ENCODE results near the gene CASP3. TPM values are rescaled to one million over a fixed set of nuclear protein-coding genes. Genes with fewer than 3 reads are reported as not detected.
"Not testable (repeated sequence)": the region's sequence is repeated elsewhere in the genome, so short reads cannot be mapped to it uniquely, and the experiment has no call there.

The CASP3 gene
- total and polyA plus RNA-seq, 5 donors = 8.6 to 11.0 (median 10.5) TPM

DNA sequence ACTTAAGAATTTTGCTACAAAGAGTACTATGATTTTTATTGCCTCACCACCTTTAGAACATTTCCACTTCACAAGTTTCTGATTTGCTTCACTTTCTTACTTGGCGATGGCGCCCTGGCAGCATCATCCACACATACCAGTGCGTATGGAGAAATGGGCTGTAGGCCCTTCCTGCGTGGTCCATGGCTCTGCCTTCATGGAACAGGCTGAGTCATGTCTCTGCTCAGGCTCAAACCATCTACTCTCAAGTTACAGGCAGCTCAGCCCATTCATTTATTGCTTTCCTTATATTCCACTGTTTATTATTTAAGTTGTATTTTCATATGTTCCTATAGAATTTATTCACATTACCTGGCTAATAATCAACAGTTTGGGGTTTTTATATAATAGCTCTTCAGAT is 21.1 kb downstream of the CASP3 start:
- H3K27ac ChIP-seq (ENCODE audit: low read length) = no peak overlapping the region
- no peak for DNase-seq
- no peaks in the 10 kb centered on the region for H3K27me3 ChIP-seq (ENCODE audit: control insufficient read depth, insufficient read depth)
- H3K9me3 ChIP-seq (ENCODE audit: control insufficient read depth, low read length) = no peaks in the 10 kb centered on the region
- intact Hi-C loops (cut with DNase I) = no loop called here
- WGBS = 97% methylated on average over 4 of the region's 4 CpGs
- no peak overlapping the region for H3K4me3 ChIP-seq (ENCODE audit: low read length)
- ATAC-seq = no peak
- H3K4me1 ChIP-seq (ENCODE audit: control insufficient read depth, insufficient read depth, low read length) = no peaks in the 10 kb centered on the region

DNA sequence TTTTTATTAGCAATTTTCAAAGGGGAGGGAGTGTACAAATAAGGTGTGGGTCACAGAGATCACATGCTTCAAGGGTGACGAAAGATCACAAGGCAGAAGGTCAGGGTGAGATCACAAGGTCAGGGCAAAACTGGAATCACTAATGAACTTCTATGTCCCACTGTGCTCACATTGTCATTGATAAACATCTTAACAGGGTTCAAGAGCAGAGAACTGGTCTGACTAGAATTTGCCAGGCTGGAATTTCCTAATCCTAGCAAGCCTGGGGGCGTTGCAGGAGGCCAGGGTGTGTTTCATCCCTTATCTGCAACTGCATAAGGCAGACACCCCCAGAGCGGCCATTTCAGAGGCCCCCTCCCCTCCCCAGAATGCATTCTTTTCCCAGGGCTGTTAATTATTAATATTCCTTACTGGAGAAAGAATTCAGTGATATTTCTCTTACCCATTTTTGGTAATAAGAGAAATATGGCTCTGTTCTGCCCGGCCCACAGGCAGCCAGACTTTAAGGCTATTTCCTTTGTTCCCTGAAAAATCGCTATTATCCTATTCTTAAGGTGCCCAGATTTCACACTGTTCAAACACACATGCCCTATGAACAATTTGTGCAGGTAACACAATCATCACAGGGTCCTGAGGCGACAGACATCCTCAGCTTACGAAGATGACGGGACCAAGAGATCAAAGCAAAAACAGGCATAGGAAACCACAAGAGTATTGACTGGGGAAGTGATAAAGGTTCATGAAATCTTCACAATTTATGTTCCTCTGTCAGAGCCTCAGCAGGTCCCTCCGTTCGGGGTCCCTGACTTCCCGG is 23.3 kb downstream of the CASP3 start:
- H3K4me1 ChIP-seq (ENCODE audit: control insufficient read depth, insufficient read depth, low read length); intact Hi-C loops (cut with DNase I); H3K9me3 ChIP-seq (ENCODE audit: control insufficient read depth, low read length); H3K27me3 ChIP-seq (ENCODE audit: control insufficient read depth, insufficient read depth); H3K27ac ChIP-seq (ENCODE audit: low read length); H3K4me3 ChIP-seq (ENCODE audit: low read length); ATAC-seq; DNase-seq: not testable (repeated sequence)
- WGBS = 93% methylated on average over 11 of the region's 11 CpGs

DNA sequence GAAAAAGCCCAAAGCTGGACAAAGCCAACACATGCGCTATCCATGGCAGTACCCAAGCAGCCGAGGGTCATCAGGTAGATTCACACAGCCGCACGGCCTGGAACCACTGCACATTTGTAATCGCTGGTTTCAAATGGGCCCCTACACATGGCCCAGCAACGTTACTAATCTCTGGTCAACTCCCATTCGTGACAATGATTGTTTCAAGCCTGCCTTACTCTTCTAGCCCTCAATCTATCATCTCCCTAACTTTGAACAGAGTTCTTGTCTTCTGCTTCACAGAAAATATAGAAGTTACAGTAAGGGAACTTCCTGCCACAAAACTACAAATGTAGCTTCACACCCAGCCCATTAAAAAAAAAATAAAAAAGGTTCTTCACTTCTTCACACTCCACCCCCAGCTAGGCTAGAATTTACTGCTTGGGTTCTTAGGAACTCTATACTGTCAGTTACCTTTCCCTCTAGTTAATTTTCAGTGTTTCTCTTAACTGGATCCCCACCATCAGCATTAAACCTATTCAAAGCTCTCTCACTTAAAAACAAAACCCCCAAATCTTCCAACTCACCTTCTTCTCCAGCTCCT is 24.2 kb downstream of the CASP3 start:
- H3K27ac ChIP-seq (ENCODE audit: low read length) = no peak overlapping the region
- intact Hi-C loops (cut with DNase I) = no loop called here
- DNase-seq = no peak
- no peak overlapping the region for H3K4me3 ChIP-seq (ENCODE audit: low read length)
- no peaks in the 10 kb centered on the region for H3K9me3 ChIP-seq (ENCODE audit: control insufficient read depth, low read length)
- no peaks in the 10 kb centered on the region for H3K27me3 ChIP-seq (ENCODE audit: control insufficient read depth, insufficient read depth)
- WGBS = 86% methylated on average over 7 of the region's 7 CpGs
- H3K4me1 ChIP-seq (ENCODE audit: control insufficient read depth, insufficient read depth, low read length) = no peaks in the 10 kb centered on the region
- no peak for ATAC-seq

DNA sequence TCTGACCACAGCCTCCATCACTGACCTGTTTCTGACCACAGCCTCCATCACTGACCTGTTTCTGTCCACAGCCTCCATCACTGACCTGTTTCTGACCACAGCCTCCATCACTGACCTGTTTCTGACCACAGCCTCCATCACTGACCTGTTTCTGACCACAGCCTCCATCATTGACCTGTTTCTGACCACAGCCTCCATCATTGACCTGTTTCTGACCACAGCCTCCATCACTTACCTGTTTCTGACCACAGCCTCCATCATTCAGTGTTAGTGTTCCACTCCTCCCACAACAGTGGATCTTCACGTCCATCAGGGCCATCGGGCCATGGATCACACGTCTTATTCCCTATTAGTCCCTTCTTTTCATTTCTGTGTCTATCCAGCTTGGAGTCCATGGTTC is 24.7 kb downstream of the CASP3 start:
- H3K4me1 ChIP-seq (ENCODE audit: control insufficient read depth, insufficient read depth, low read length); H3K9me3 ChIP-seq (ENCODE audit: control insufficient read depth, low read length); H3K27me3 ChIP-seq (ENCODE audit: control insufficient read depth, insufficient read depth); intact Hi-C loops (cut with DNase I); DNase-seq; H3K27ac ChIP-seq (ENCODE audit: low read length); ATAC-seq; H3K4me3 ChIP-seq (ENCODE audit: low read length): not testable (repeated sequence)
- WGBS = 100% methylated on average over 3 of the region's 3 CpGs

DNA sequence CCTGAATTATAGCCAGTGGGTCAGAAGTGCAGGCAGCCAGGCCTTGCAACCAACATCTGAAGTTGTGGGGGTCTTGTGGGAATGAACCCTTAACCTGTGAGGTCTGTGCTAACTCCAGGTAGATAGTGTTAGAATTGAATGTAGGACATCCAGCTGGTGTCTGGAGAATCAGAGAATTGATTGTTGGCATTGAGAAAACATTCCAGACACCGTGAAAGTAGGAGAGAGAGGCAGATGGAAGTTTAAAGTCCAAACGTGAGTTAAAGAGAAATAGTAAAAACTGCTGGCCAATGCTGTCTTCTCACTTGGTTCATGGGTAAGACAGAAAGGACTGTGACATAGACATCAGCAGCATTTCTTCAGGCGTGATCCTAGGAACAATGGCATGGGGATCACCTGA is 27.7 kb downstream of the CASP3 start:
- intact Hi-C loops (cut with DNase I) = no loop called here
- Histone ChIP-seq H3K27me3 (ENCODE audit: control insufficient read depth, insufficient read depth) (no peaks in the 10 kb centered on the region), H3K4me1 (ENCODE audit: control insufficient read depth, insufficient read depth, low read length) (peaks cover 2% of the 10 kb centered on the region), H3K4me3 (ENCODE audit: low read length) (no peak overlapping the region), H3K27ac (ENCODE audit: low read length) (no peak overlapping the region), H3K9me3 (ENCODE audit: control insufficient read depth, low read length) (no peaks in the 10 kb centered on the region)
- ATAC-seq = no peak
- DNase-seq = no peak
- 85% methylated on average over 3 of the region's 3 CpGs for WGBS

DNA sequence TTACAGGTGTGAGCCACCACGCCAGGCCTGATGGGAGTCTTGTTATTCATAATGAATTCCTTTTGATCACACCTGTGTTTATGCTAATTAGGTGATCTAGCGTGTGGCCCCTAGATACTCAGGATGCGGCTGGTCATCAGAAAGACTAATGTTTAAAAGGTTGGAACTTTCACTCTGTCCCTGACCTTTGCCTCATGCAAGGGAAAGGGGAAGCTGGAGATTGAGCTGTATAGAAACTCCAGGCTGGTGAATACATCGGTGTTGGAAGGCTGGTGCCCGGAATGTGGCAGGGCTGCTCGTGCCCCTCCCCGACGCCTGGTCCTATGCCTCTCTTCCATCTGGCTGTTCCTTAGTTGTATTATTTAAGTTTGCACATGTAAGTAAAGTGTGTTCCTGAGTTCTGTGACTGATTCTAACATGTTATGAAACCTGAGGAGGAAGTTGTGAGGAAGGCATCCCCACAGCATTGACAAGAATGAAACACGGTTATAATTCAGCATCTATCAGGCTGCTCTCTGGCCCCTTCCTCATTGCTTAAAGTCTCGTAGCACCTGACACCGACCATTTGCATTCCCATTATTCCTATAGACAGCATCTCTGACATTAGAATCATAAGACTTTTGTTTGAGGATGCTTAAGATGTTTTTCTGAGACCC is 28.9 kb downstream of the CASP3 start:
- Histone ChIP-seq H3K4me3 (ENCODE audit: low read length) (no peak overlapping the region), H3K27ac (ENCODE audit: low read length) (no peak overlapping the region), H3K4me1 (ENCODE audit: control insufficient read depth, insufficient read depth, low read length) (peaks cover 2% of the 10 kb centered on the region), H3K9me3 (ENCODE audit: control insufficient read depth, low read length) (no peaks in the 10 kb centered on the region), H3K27me3 (ENCODE audit: control insufficient read depth, insufficient read depth) (no peaks in the 10 kb centered on the region)
- 92% methylated on average over 11 of the region's 11 CpGs for WGBS
- DNase-seq = no peak
- intact Hi-C loops (cut with DNase I) = no loop called here
- ATAC-seq = no peak

DNA sequence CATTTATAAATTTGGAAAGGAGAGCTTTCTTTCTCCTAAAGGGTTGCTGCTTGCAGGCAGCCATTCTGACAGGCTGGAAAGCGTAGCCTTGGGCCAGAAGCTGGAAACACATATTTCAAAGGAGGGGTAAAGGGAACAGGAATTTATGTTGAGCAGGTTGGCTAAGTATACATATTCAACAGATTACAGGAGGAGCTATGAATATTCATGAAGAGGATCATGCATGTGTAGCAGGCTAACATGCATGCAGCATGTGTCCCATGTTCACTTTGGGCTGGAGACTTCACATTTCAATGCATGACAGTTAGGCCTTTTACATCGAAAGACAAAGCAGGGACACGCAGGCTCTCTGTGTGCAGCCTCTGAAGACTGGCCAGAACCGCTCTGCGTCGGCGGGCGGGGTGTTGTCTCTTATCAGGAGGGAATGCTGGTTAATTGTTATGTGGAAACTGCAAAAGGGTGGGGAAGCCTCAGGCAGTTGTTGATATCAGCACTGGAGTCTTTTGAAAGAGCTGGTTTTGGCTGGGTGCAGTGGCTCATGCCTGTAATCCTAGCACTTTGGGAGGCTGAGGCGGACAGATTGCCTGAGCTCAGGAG is 31.5 kb downstream of the CASP3 start:
- Histone ChIP-seq H3K4me1 (ENCODE audit: control insufficient read depth, insufficient read depth, low read length) (peaks cover 2% of the 10 kb centered on the region), H3K9me3 (ENCODE audit: control insufficient read depth, low read length) (peaks cover 1% of the 10 kb centered on the region), H3K27me3 (ENCODE audit: control insufficient read depth, insufficient read depth) (no peaks in the 10 kb centered on the region), H3K4me3 (ENCODE audit: low read length) (no peak overlapping the region), H3K27ac (ENCODE audit: low read length) (no peak overlapping the region)
- peak; percentile 45 to 63 (median 62) for DNase-seq
- peak; percentile 72 to 93 for ATAC-seq
- 53% methylated on average over 9 of the region's 9 CpGs for WGBS
- intact Hi-C loops (cut with DNase I) = no loop called here

DNA sequence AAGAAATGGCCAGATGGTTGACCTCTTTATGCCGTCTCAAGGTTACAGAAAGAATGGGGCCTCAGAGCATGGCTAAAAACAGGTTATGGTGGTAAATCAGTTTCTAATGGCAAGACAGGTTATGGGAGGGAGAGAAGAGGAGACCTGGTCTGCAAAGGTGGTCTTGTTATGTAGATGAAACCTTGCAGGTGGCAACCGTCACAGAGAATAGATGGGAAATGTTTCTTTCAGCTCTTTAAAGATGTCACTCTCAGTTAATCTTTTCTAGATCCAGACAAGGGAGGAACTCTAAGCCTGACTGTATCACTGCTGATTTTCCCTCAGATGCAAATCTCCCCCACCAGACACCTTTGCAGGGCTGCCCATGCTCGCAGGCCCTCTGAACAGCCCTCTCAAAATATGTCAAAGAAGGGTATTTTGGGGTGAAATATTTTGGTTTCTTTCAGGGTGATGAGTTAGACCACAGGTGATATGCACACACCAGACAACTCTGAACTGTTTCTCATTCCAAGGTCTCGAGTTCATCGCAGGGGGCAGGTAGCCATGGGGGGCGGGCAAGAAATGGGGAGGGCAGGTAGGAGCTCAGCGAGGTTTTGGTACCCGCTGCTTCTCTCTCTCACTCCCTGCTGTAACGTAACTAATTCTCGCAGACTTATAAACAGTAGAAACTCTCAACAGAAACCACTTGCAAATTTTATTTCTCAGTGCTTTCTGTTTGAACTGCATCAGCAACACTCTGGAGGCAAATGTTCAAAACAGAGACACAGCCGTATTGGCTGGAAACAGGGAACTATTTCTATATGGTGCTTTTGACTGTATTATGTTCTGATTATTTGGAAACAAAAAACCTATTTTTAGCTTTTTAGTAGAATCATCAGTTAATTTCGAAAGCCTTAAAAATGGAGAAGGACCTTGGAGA is 32.4 kb downstream of the CASP3 start:
- ATAC-seq = no peak
- H3K27ac ChIP-seq (ENCODE audit: low read length) = no peak overlapping the region
- H3K4me1 ChIP-seq (ENCODE audit: control insufficient read depth, insufficient read depth, low read length) = peaks cover 2% of the 10 kb centered on the region
- DNase-seq = no peak
- H3K4me3 ChIP-seq (ENCODE audit: low read length) = no peak overlapping the region
- WGBS = 81% methylated on average over 12 of the region's 12 CpGs
- H3K9me3 ChIP-seq (ENCODE audit: control insufficient read depth, low read length) = peaks cover 1% of the 10 kb centered on the region
- intact Hi-C loops (cut with DNase I) = no loop called here
- no peaks in the 10 kb centered on the region for H3K27me3 ChIP-seq (ENCODE audit: control insufficient read depth, insufficient read depth)

DNA sequence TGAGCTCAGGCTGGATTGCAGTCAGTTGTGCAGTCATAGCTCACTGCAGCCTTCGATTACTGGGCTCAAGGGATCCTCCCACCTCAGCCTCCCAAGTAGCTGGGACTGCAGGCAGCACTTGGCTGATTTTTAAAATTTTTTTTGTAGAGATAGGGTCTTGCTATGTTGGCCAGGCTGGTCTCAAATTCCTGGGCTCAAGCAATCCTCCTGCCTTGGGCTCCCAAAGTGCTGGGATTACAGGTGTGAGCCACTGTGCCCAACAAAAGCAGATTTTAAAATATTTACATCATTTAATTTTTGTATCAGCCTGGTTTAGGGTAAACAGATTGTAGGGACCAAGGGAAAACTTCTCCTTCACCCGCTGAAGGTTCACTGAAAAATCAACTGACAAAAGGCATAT is 33.1 kb downstream of the CASP3 start:
- H3K27me3 ChIP-seq (ENCODE audit: control insufficient read depth, insufficient read depth); H3K27ac ChIP-seq (ENCODE audit: low read length); H3K9me3 ChIP-seq (ENCODE audit: control insufficient read depth, low read length); intact Hi-C loops (cut with DNase I); DNase-seq; H3K4me3 ChIP-seq (ENCODE audit: low read length); H3K4me1 ChIP-seq (ENCODE audit: control insufficient read depth, insufficient read depth, low read length); ATAC-seq: not testable (repeated sequence)
- WGBS = 83% methylated on average over 2 of the region's 2 CpGs

DNA sequence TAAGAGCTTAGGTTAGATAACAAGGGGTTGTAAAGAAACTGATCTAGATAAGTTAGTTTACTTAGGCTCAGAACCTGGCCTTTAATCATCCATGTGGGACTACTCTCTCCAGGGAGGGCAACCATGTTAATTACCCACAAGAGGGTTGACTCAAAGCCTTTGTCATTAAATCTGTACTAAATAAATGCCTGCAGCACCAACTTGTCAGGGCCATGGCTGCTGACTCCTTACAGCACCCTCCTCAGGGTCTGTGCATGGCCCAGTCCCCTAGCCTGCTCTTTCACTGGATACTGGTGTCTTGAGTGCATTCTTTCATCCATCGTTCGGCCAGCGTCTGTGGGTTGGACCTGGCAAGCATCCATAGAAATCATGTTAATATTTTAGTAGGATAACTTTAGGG is 34.7 kb downstream of the CASP3 start:
- DNase-seq (no peak), ATAC-seq (no peak)
- Histone ChIP-seq H3K9me3 (ENCODE audit: control insufficient read depth, low read length) (peaks cover 1% of the 10 kb centered on the region), H3K4me3 (ENCODE audit: low read length) (no peak overlapping the region), H3K27ac (ENCODE audit: low read length) (no peak overlapping the region), H3K27me3 (ENCODE audit: control insufficient read depth, insufficient read depth) (no peaks in the 10 kb centered on the region), H3K4me1 (ENCODE audit: control insufficient read depth, insufficient read depth, low read length) (peaks cover 2% of the 10 kb centered on the region)
- intact Hi-C loops (cut with DNase I) = no loop called here
- WGBS = 88% methylated on average over 3 of the region's 3 CpGs

Measured in right cardiac atrium (tissue), 5 donors.